Measurements from ENCODE around the gene CCL18. TPM values are rescaled to one million over a fixed set of nuclear protein-coding genes. Genes with fewer than 3 reads are reported as not detected.
"Not testable (repeated sequence)": the region's sequence is repeated elsewhere in the genome, so short reads cannot be mapped to it uniquely, and the experiment has no call there.

Gene CCL18
- total RNA-seq (not detected), total RNA-seq (0 to 0.23 (median 0) reads per million in 29 experiments)
- total RNA-seq (2013): not detected

GRCh38 chr17:36063786-36064541, at the start of gene CCL18:
TSS of gene CCL18 (plus strand) at chr17:36064272. CDS start at chr17:36064343, 71 bp downstream.
- no peak within 1 kb of the TSS for H3K27ac ChIP-seq (ENCODE audit: low read length)
- peaks cover 0 to 15% (median 0%) of the 10 kb centered on the region in 3 donors for H3K4me1 Mint-ChIP-seq
- no peak within 1 kb of the TSS for H3K4me3 Mint-ChIP-seq
- no peak for ATAC-seq (replicated peaks in 1 of 4)
- no peaks in the 10 kb centered on the region for H3K27me3 ChIP-seq (replicated peaks in 1 of 2; ENCODE audit: control insufficient read depth in 2 of 2, extremely low read depth in 1 of 2, insufficient read depth in 2 of 2, low read length in 1 of 2)
- H3K9me3 ChIP-seq: no peaks in the 10 kb centered on the region
- no peak within 1 kb of the TSS for H3K27ac Mint-ChIP-seq
- DNase-seq: no peak
- H3K4me3 ChIP-seq (ENCODE audit: control insufficient read depth in 1 of 2, extremely low read depth in 1 of 2, low read length in 1 of 2): no peak within 1 kb of the TSS
- peaks cover 3 to 19% of the 10 kb centered on the region in 2 donors for H3K27me3 Mint-ChIP-seq
- no peaks in the 10 kb centered on the region for H3K36me3 ChIP-seq (ENCODE audit: control insufficient read depth in 2 of 2, extremely low read depth in 1 of 2, insufficient read depth in 1 of 2, low read length in 1 of 2)
- H3K4me1 ChIP-seq (ENCODE audit: control insufficient read depth in 1 of 2, extremely low read depth in 1 of 2, insufficient read depth in 2 of 2, low read length in 2 of 2): peaks cover 0 to 24% of the 10 kb centered on the region in 2 experiments
- no peaks in the 10 kb centered on the region for H3K9me3 Mint-ChIP-seq
- H3K36me3 Mint-ChIP-seq: no peaks in the 10 kb centered on the region
- POLR2A ChIA-PET: no interaction called here
- WGBS (ENCODE audit: insufficient coverage): 91% methylated on average over 3 of the region's 5 CpGs
- CTCF ChIA-PET: interaction anchor here in 1 of 2 donors (1.1 kb wide), 1 partner anchor 9 kb away, joined by 4 read pairs; no protein-coding TSS in a partner anchor

DNA sequence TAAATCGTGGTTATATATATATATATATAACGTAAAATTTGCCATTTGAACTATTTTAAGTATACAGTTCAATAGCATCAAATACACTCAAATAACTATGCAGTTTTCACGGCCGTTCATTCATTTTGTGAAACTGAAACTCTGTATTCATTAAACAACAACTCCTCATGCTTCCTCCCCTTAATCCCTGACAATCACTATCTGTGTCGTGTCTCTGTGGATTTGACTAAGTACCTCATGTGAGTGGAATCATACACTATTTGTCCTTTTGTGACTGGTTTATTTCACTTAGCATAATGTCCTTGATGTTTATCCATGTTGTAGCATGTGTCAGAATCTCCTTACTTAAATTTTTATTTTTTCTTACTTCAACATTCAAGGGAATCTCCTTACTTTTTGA, 49.1 kb upstream of the CCL18 start:
- POLR2A ChIA-PET: no interaction called here
- H3K9me3 Mint-ChIP-seq: no peaks in the 10 kb centered on the region
- H3K27ac Mint-ChIP-seq: no peak overlapping the region
- no peaks in the 10 kb centered on the region for H3K36me3 Mint-ChIP-seq
- Histone ChIP-seq H3K4me3 (ENCODE audit: control insufficient read depth in 1 of 2, extremely low read depth in 1 of 2, low read length in 1 of 2) (no peak overlapping the region), H3K9me3 (no peaks in the 10 kb centered on the region), H3K36me3 (ENCODE audit: control insufficient read depth in 2 of 2, extremely low read depth in 1 of 2, insufficient read depth in 1 of 2, low read length in 1 of 2) (no peaks in the 10 kb centered on the region), H3K4me1 (ENCODE audit: control insufficient read depth in 1 of 2, extremely low read depth in 1 of 2, insufficient read depth in 2 of 2, low read length in 2 of 2) (peaks cover 0 to 7% of the 10 kb centered on the region in 2 experiments), H3K27me3 (replicated peaks in 1 of 2; ENCODE audit: control insufficient read depth in 2 of 2, extremely low read depth in 1 of 2, insufficient read depth in 2 of 2, low read length in 1 of 2) (peaks cover 0 to 4% of the 10 kb centered on the region in 2 experiments), H3K27ac (ENCODE audit: low read length) (no peak overlapping the region)
- DNase-seq (no peak), ATAC-seq (replicated peaks in 1 of 4) (no peak)
- no peak overlapping the region for H3K4me3 Mint-ChIP-seq
- WGBS (ENCODE audit: insufficient coverage): 75% methylated on average over 2 of the region's 5 CpGs
- H3K4me1 Mint-ChIP-seq: no peaks in the 10 kb centered on the region
- H3K27me3 Mint-ChIP-seq: peaks cover 10 to 27% of the 10 kb centered on the region in 2 donors
- CTCF ChIA-PET: interaction anchor here in 1 of 2 donors (0.6 kb wide), 1 partner anchor 1613 kb away, joined by 3 read pairs; no protein-coding TSS in a partner anchor

- H3K4me3 Mint-ChIP-seq; DNase-seq; H3K27ac Mint-ChIP-seq; H3K27ac ChIP-seq (ENCODE audit: low read length); H3K36me3 ChIP-seq (ENCODE audit: control insufficient read depth in 2 of 2, extremely low read depth in 1 of 2, insufficient read depth in 1 of 2, low read length in 1 of 2); H3K4me1 ChIP-seq (ENCODE audit: control insufficient read depth in 1 of 2, extremely low read depth in 1 of 2, insufficient read depth in 2 of 2, low read length in 2 of 2); H3K27me3 ChIP-seq (replicated peaks in 1 of 2; ENCODE audit: control insufficient read depth in 2 of 2, extremely low read depth in 1 of 2, insufficient read depth in 2 of 2, low read length in 1 of 2); ATAC-seq (replicated peaks in 1 of 4); POLR2A ChIA-PET; H3K4me1 Mint-ChIP-seq; H3K9me3 ChIP-seq; H3K36me3 Mint-ChIP-seq; H3K4me3 ChIP-seq (ENCODE audit: control insufficient read depth in 1 of 2, extremely low read depth in 1 of 2, low read length in 1 of 2); H3K9me3 Mint-ChIP-seq; CTCF ChIA-PET: not testable (repeated sequence)
- WGBS (ENCODE audit: insufficient coverage): no CpG with 5 or more reads among the region's 4 CpGs
- peaks cover 16 to 36% of the 10 kb centered on the region in 2 donors for H3K27me3 Mint-ChIP-seq
Observed at GRCh38 chr17:36015895-36016294, 48.2 kb upstream of the CCL18 start.

- peaks cover 19 to 42% of the 10 kb centered on the region in 2 donors for H3K27me3 Mint-ChIP-seq
- no peaks in the 10 kb centered on the region for H3K4me1 Mint-ChIP-seq
- POLR2A ChIA-PET: no interaction called here
- no peaks in the 10 kb centered on the region for H3K9me3 Mint-ChIP-seq
- no peaks in the 10 kb centered on the region for H3K36me3 ChIP-seq (ENCODE audit: control insufficient read depth in 2 of 2, extremely low read depth in 1 of 2, insufficient read depth in 1 of 2, low read length in 1 of 2)
- peaks cover 0 to 4% of the 10 kb centered on the region in 2 experiments for H3K4me1 ChIP-seq (ENCODE audit: control insufficient read depth in 1 of 2, extremely low read depth in 1 of 2, insufficient read depth in 2 of 2, low read length in 2 of 2)
- H3K27ac Mint-ChIP-seq: no peak overlapping the region
- no peak overlapping the region for H3K4me3 Mint-ChIP-seq
- no CpG with 5 or more reads among the region's 2 CpGs for WGBS (ENCODE audit: insufficient coverage)
- CTCF ChIA-PET: interaction anchor here in 1 of 2 donors (1.2 kb wide), 1 partner anchor 47 kb away, joined by 3 read pairs; no protein-coding TSS in a partner anchor
- no peaks in the 10 kb centered on the region for H3K9me3 ChIP-seq
- peaks cover 0 to 4% of the 10 kb centered on the region in 2 experiments for H3K27me3 ChIP-seq (replicated peaks in 1 of 2; ENCODE audit: control insufficient read depth in 2 of 2, extremely low read depth in 1 of 2, insufficient read depth in 2 of 2, low read length in 1 of 2)
- H3K27ac ChIP-seq (ENCODE audit: low read length): no peak overlapping the region
- DNase-seq (no peak), ATAC-seq (replicated peaks in 1 of 4) (no peak)
- H3K4me3 ChIP-seq (ENCODE audit: control insufficient read depth in 1 of 2, extremely low read depth in 1 of 2, low read length in 1 of 2): no peak overlapping the region
- no peaks in the 10 kb centered on the region for H3K36me3 Mint-ChIP-seq
Observed at GRCh38 chr17:36016555-36016954, 47.5 kb upstream of the CCL18 start.

- Mint-ChIP-seq H3K36me3 (no peaks in the 10 kb centered on the region), H3K27me3 (peaks cover 22 to 38% of the 10 kb centered on the region in 2 donors), H3K27ac (no peak within 1 kb of the TSS), H3K9me3 (no peaks in the 10 kb centered on the region), H3K4me1 (no peaks in the 10 kb centered on the region), H3K4me3 (no peak within 1 kb of the TSS)
- no peak within 1 kb of the TSS for H3K4me3 ChIP-seq (ENCODE audit: control insufficient read depth in 1 of 2, extremely low read depth in 1 of 2, low read length in 1 of 2)
- ChIA-PET CTCF (no interaction called here), POLR2A (no interaction called here)
- no peaks in the 10 kb centered on the region for H3K36me3 ChIP-seq (ENCODE audit: control insufficient read depth in 2 of 2, extremely low read depth in 1 of 2, insufficient read depth in 1 of 2, low read length in 1 of 2)
- no peak within 1 kb of the TSS for H3K27ac ChIP-seq (ENCODE audit: low read length)
- H3K27me3 ChIP-seq (replicated peaks in 1 of 2; ENCODE audit: control insufficient read depth in 2 of 2, extremely low read depth in 1 of 2, insufficient read depth in 2 of 2, low read length in 1 of 2): peaks cover 0 to 7% of the 10 kb centered on the region in 2 experiments
- no peaks in the 10 kb centered on the region for H3K4me1 ChIP-seq (ENCODE audit: control insufficient read depth in 1 of 2, extremely low read depth in 1 of 2, insufficient read depth in 2 of 2, low read length in 2 of 2)
- ATAC-seq (replicated peaks in 1 of 4) (no peak), DNase-seq (peak in 1 of 35 experiments; percentile 0)
- no peaks in the 10 kb centered on the region for H3K9me3 ChIP-seq
- WGBS (ENCODE audit: insufficient coverage): 41% methylated on average over 6 of the region's 6 CpGs
Observed at GRCh38 chr17:36017799-36018198, 46.3 kb upstream of the CCL18 start, which contains the start of gene CCL23. TSS of gene CCL23 (minus strand) at chr17:36017972. CDS start at chr17:36017897, 75 bp downstream.

DNA sequence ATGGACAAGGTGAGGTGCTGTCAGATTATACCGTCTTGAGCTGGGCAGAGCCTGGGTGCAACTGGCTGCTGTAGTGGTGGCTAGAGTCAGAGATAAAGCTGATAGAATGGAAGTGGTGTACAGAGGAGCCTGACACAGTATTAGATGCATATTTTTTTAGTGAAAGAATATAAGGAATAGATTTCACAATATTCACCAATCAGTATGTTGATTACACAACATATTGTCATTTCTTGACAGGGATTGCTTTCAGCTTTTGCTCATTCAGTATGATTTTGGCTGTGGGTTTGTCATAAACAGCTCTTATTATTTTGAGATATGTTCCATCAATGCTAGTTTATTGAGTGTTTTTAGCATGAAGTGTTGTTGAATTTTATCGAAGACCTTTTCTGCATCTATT, 44.6 kb upstream of the CCL18 start:
- H3K27me3 Mint-ChIP-seq: peaks cover 27 to 32% of the 10 kb centered on the region in 2 donors
- ChIA-PET POLR2A (no interaction called here), CTCF (no interaction called here)
- no peaks in the 10 kb centered on the region for H3K4me1 Mint-ChIP-seq
- H3K9me3 ChIP-seq: no peaks in the 10 kb centered on the region
- no peak overlapping the region for H3K4me3 Mint-ChIP-seq
- no peak overlapping the region for H3K27ac ChIP-seq (ENCODE audit: low read length)
- H3K9me3 Mint-ChIP-seq: peaks cover 0 to 4% (median 0%) of the 10 kb centered on the region in 3 donors
- no peaks in the 10 kb centered on the region for H3K4me1 ChIP-seq (ENCODE audit: control insufficient read depth in 1 of 2, extremely low read depth in 1 of 2, insufficient read depth in 2 of 2, low read length in 2 of 2)
- peaks cover 0 to 14% of the 10 kb centered on the region in 2 experiments for H3K27me3 ChIP-seq (replicated peaks in 1 of 2; ENCODE audit: control insufficient read depth in 2 of 2, extremely low read depth in 1 of 2, insufficient read depth in 2 of 2, low read length in 1 of 2)
- ATAC-seq (replicated peaks in 1 of 4) (no peak), DNase-seq (no peak)
- no peaks in the 10 kb centered on the region for H3K36me3 ChIP-seq (ENCODE audit: control insufficient read depth in 2 of 2, extremely low read depth in 1 of 2, insufficient read depth in 1 of 2, low read length in 1 of 2)
- H3K4me3 ChIP-seq (ENCODE audit: control insufficient read depth in 1 of 2, extremely low read depth in 1 of 2, low read length in 1 of 2): no peak overlapping the region
- WGBS (ENCODE audit: insufficient coverage): 100% methylated on average over 2 of the region's 2 CpGs
- no peaks in the 10 kb centered on the region for H3K36me3 Mint-ChIP-seq
- no peak overlapping the region for H3K27ac Mint-ChIP-seq

All from T-cell (primary cell).